Measurements from ENCODE around the gene ETFA. TPM values are rescaled to one million over a fixed set of nuclear protein-coding genes. Genes with fewer than 3 reads are reported as not detected.

ETFA gene
- total RNA-seq, 2 donors from 2014 or later, result 37.0 to 68.2 TPM

DNA sequence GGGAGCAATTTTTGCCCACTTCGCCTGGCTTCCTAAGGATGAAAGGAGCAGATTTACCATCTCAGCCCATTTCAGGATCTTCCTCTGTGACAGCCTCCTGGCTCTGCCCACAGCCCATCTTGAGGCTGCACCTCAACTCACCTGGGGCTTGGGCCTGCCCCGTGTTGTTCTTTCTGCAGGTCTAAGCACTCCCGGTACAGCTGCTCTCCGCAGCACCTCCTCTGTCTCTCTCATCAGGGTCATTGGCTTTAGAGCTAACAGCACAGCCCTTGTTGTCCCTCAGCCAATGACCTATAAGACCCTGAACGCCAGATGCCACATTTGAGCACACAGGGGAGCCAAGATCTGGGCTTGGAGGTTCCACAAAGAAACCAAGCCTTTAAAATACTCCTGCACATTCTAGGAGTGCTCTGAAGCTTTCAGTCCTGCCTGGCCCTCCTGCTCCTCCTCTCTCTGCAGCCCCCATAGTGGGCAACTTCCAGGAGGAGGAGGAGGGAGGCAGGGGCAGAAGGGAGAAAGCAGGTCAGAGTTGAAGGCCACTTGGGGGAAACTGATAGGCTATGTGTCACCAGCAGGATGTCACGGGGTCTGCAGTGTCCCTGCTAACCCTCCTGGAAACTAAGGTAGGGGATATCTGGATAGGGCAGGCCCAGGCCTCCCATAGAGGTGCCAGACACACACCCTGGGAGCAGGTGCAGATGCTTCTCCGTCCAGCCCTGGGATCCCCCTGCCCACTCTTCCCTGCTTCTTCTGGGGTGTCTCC lies 115.6 kb downstream of the ETFA start:
- ATAC-seq (no peak), DNase-seq (no peak)
- H3K9me3 ChIP-seq (ENCODE audit: control insufficient read depth, low read length, poor library complexity, severe bottlenecking), result no peaks in the 10 kb centered on the region
- Mint-ChIP-seq H3K27me3 (peaks cover 1% of the 10 kb centered on the region), H3K27ac (no peak overlapping the region), H3K36me3 (ENCODE audit: low read depth) (no peaks in the 10 kb centered on the region), H3K4me3 (no peak overlapping the region), H3K4me1 (peaks cover 9% of the 10 kb centered on the region)

- H3K9me3 ChIP-seq (ENCODE audit: control insufficient read depth, low read length, poor library complexity, severe bottlenecking), result no peaks in the 10 kb centered on the region
- Mint-ChIP-seq H3K27ac (no peak overlapping the region), H3K27me3 (peaks cover 17% of the 10 kb centered on the region), H3K4me1 (peaks cover 15% of the 10 kb centered on the region), H3K36me3 (ENCODE audit: low read depth) (no peaks in the 10 kb centered on the region), H3K4me3 (no peak overlapping the region)
- DNase-seq, result no peak
- ATAC-seq, result no peak
Observed at GRCh38 chr15:76193934-76194333, 117.3 kb downstream of the ETFA start.

DNA sequence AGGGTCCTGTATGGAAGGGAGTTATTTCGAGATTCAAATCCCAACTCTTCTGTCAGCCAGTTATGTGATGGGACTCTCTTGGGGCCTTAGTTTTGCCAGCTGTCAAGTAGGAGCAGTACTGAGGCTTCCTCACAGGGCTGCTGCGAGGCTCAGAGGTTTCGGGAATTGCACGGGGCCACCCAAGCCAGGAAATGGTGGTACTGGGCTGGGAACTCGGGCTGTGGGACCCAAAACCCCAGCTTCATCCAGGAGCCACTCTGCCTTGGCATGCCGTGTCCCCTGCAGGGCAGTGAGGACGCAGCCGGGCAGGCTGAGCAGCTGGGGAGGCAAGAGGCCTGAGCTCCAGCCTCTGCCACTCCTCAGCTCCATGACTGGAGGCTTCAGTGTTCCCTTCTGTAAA lies 118.6 kb downstream of the ETFA start:
- ATAC-seq (no peak), DNase-seq (no peak)
- no peak overlapping the region for H3K27ac Mint-ChIP-seq
- peaks cover 12% of the 10 kb centered on the region for H3K4me1 Mint-ChIP-seq
- H3K36me3 Mint-ChIP-seq (ENCODE audit: low read depth), result no peaks in the 10 kb centered on the region
- no peak overlapping the region for H3K4me3 Mint-ChIP-seq
- peaks cover 29% of the 10 kb centered on the region for H3K27me3 Mint-ChIP-seq
- H3K9me3 ChIP-seq (ENCODE audit: control insufficient read depth, low read length, poor library complexity, severe bottlenecking), result no peaks in the 10 kb centered on the region

DNA sequence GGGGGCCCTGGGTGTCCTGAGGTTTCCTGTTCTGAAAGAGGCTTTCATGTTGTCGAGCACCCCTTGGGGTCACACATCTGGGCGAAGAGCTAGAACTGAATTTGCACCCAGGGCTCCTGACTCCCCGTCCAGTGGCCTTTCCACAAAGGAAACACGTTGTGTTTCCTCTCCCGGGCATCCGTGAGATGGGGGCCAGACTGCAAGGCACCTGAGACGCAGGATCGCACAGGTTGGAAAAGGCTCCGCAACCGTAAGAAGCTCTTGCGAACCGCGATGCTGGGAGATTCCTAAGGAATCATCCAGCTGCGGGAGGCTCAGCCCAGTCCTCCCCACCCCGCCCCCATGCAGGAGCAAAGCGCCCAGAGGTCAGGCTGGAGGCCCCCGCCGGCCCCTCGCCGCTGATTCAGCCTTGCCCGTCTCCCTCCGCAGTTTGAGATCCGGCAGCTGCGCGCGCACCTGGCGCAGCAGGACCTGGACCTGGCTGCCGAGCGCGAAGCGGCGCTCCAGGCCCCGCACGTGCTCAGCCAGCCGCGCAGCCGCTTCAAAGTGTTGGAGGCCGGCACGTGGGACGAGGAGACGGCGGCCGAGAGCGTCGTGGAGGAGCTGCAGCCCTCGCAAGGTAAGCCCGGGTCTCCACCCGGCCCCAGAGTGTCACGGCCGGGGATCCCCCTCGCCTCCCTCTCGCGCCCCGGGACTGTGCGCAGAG lies 119.6 kb downstream of the ETFA start:
- H3K9me3 ChIP-seq (ENCODE audit: control insufficient read depth, low read length, poor library complexity, severe bottlenecking), result no peaks in the 10 kb centered on the region
- H3K36me3 Mint-ChIP-seq (ENCODE audit: low read depth), result no peaks in the 10 kb centered on the region
- H3K27me3 Mint-ChIP-seq, result peaks cover 35% of the 10 kb centered on the region
- no peak overlapping the region for H3K4me3 Mint-ChIP-seq
- H3K27ac Mint-ChIP-seq, result no peak overlapping the region
- ATAC-seq (no peak), DNase-seq (no peak)
- H3K4me1 Mint-ChIP-seq, result peaks cover 12% of the 10 kb centered on the region

DNA sequence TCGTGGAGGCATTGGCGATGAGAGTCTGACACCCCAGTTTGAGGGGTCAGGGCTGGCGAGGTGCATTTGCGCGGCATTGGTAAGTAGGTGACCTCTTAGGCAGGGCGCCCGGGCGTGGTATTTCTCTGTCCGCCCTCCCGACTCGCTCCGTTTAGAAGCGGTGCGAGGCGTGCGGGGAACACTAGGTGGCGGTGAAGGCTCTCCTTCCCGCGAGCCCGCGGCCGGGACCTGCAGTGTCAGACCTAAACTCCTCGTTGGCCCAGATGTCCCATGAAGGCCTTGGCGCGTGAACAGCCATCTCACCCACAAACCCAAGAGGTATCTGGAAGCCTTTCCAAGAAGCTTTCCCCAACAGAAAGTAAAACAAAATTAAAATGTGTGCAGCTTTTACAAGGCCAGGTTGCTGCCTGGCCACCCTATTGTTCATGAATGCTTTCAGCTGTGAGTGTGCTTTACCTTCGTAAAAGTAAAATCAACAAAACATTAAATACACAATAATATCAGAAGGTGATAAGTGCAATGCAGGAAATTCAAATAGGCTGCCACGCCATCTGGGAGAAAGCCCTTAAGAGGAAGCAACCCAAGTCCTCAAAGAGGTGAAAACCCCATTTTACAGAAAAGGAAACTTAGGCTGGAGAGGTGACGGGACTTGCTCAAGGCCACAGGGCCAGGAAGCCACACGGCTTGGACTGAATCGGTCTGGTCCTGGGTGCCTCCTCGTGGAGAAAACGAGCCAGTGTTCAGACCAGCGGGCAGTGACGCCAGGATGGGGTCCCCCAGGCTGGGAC lies 120.3 kb downstream of the ETFA start:
- H3K4me1 Mint-ChIP-seq, result peaks cover 12% of the 10 kb centered on the region
- ATAC-seq (peak; percentile 94), DNase-seq (peak; percentile 42 to 56 (median 52))
- peak overlapping the region; percentile 73 for H3K4me3 Mint-ChIP-seq
- peaks cover 35% of the 10 kb centered on the region for H3K27me3 Mint-ChIP-seq
- H3K27ac Mint-ChIP-seq, result no peak overlapping the region
- no peaks in the 10 kb centered on the region for H3K9me3 ChIP-seq (ENCODE audit: control insufficient read depth, low read length, poor library complexity, severe bottlenecking)
- H3K36me3 Mint-ChIP-seq (ENCODE audit: low read depth), result no peaks in the 10 kb centered on the region

DNA sequence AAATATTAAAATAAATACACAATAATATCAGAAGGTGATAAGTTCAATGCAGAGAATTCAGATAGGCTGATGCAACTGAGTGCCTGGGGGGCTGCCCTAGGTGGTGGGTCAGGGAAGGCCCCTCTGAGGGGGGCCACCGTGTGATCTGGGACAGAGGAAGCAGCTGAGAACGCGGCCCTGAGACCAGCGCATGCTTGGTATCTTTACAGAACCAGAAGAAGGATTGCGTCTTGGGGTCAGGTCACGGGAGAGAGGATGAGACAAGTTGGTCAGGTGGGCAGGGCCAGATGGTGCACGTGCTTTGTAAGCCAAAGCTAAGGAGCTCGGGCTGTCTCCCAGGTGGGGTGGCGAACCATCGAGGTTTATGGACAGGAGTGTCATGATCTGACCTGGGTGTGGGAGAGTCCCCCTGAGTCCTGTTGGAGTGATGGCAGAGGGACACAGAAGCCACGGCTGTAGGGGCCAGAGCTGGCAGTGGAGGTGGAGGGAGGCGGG lies 121.2 kb downstream of the ETFA start:
- no peaks in the 10 kb centered on the region for H3K9me3 ChIP-seq (ENCODE audit: control insufficient read depth, low read length, poor library complexity, severe bottlenecking)
- H3K27ac Mint-ChIP-seq, result no peak overlapping the region
- H3K4me1 Mint-ChIP-seq, result peaks cover 11% of the 10 kb centered on the region
- no peak for ATAC-seq
- H3K4me3 Mint-ChIP-seq, result no peak overlapping the region
- H3K27me3 Mint-ChIP-seq, result peaks cover 41% of the 10 kb centered on the region
- no peak for DNase-seq
- H3K36me3 Mint-ChIP-seq (ENCODE audit: low read depth), result peaks cover 1% of the 10 kb centered on the region

- DNase-seq, result no peak
- H3K9me3 ChIP-seq (ENCODE audit: control insufficient read depth, low read length, poor library complexity, severe bottlenecking), result no peaks in the 10 kb centered on the region
- Mint-ChIP-seq H3K36me3 (ENCODE audit: low read depth) (peaks cover 2% of the 10 kb centered on the region), H3K27me3 (peaks cover 44% of the 10 kb centered on the region), H3K27ac (no peak overlapping the region), H3K4me3 (no peak overlapping the region), H3K4me1 (peaks cover 10% of the 10 kb centered on the region)
- no peak for ATAC-seq
Observed at GRCh38 chr15:76189106-76189505, 122.2 kb downstream of the ETFA start.

GRCh38 chr15:76187163-76187562 lies 124.1 kb downstream of the ETFA start:
- no peak for ATAC-seq
- peaks cover 44% of the 10 kb centered on the region for H3K27me3 Mint-ChIP-seq

DNA sequence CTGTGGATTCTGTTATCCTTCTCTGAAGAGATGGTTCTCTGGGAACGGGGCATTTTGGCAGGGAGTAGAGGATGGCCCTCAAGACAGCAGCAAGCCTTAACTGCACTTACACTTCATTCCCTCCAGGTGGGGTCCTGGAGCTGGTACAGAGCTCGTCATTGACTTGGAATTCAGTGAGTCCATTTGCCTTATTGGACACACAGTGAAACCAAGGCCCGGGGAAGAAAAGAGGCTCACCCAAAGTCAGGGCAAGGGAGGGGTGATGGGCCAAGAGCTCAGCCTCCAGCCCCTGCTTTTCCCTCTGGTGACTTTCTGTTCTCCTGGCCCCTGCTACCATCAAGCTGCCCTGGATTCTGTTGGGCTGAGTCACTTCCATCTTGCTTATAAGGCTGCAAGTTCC lies 125.6 kb downstream of the ETFA start:
- Mint-ChIP-seq H3K36me3 (ENCODE audit: low read depth) (peaks cover 2% of the 10 kb centered on the region), H3K27me3 (peaks cover 56% of the 10 kb centered on the region), H3K4me1 (peaks cover 15% of the 10 kb centered on the region), H3K27ac (no peak overlapping the region), H3K4me3 (no peak overlapping the region)
- DNase-seq (no peak), ATAC-seq (no peak)
- H3K9me3 ChIP-seq (ENCODE audit: control insufficient read depth, low read length, poor library complexity, severe bottlenecking), result no peaks in the 10 kb centered on the region

More at GRCh38 chr15:76187163-76187562, 124.1 kb downstream of the ETFA start:
- no peak for DNase-seq
- Mint-ChIP-seq H3K27ac (no peak overlapping the region), H3K36me3 (ENCODE audit: low read depth) (peaks cover 2% of the 10 kb centered on the region), H3K4me1 (peaks cover 10% of the 10 kb centered on the region), H3K4me3 (no peak overlapping the region)
- H3K9me3 ChIP-seq (ENCODE audit: control insufficient read depth, low read length, poor library complexity, severe bottlenecking), result no peaks in the 10 kb centered on the region

DNA sequence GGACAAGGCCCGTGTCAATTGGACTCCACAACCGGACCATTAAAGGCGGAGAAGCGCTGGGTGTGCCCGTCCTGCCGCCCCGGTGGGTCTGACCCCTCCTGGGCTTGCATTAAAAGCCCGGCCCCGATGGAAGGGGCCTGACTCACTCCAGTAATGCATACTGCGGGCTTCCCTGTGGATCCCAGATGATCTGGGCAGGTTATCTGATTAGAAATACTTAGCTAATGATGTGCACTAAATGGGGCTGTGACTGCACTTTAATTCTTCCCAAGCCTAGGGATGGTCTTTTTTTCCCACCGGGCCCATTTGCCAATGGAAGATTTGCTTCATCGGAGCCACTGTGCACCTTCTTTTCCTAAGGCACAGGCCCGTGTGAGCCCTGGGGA lies 126.6 kb downstream of the ETFA start:
- Mint-ChIP-seq H3K36me3 (ENCODE audit: low read depth) (peaks cover 2% of the 10 kb centered on the region), H3K27ac (no peak overlapping the region)
- no peak for ATAC-seq

GRCh38 chr15:76183930-76184649 lies 127.2 kb downstream of the ETFA start:
- ATAC-seq, result no peak
- DNase-seq, result no peak
- Mint-ChIP-seq H3K27me3 (peaks cover 41% of the 10 kb centered on the region), H3K36me3 (ENCODE audit: low read depth) (peaks cover 2% of the 10 kb centered on the region), H3K27ac (no peak overlapping the region), H3K4me3 (no peak overlapping the region), H3K4me1 (peaks cover 9% of the 10 kb centered on the region)
- H3K9me3 ChIP-seq (ENCODE audit: control insufficient read depth, low read length, poor library complexity, severe bottlenecking), result no peaks in the 10 kb centered on the region

More for the DNA sequence above, 126.6 kb downstream of the ETFA start:
- H3K27me3 Mint-ChIP-seq, result peaks cover 46% of the 10 kb centered on the region
- no peak overlapping the region for H3K4me3 Mint-ChIP-seq
- H3K9me3 ChIP-seq (ENCODE audit: control insufficient read depth, low read length, poor library complexity, severe bottlenecking), result no peaks in the 10 kb centered on the region
- no peak for DNase-seq
- peaks cover 9% of the 10 kb centered on the region for H3K4me1 Mint-ChIP-seq

DNA sequence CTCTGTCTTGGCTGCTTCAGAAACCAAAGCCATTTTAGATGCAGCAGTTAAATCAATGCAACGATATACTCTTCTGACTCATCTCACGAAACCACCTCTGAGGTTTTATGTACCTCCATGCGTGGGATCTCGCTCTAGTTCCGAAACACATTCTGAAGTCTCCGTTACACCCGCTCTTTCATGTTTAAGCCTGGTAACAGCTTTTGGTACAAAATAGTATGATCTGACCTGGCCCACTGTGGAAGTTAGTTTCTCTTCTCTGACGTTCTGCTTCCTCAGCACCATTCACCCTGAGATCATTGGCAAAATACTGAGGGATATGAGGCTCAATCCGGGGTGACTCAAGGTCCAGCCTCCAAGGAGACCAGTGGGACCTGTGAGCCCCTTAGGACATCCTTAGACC lies 129.6 kb downstream of the ETFA start:
- peaks cover 4% of the 10 kb centered on the region for H3K36me3 Mint-ChIP-seq (ENCODE audit: low read depth)
- ATAC-seq, result peak; percentile 81
- H3K27me3 Mint-ChIP-seq, result peaks cover 39% of the 10 kb centered on the region
- H3K4me3 Mint-ChIP-seq, result peak overlapping the region; percentile 82
- no peaks in the 10 kb centered on the region for H3K9me3 ChIP-seq (ENCODE audit: control insufficient read depth, low read length, poor library complexity, severe bottlenecking)
- no peak for DNase-seq
- H3K4me1 Mint-ChIP-seq, result peaks cover 9% of the 10 kb centered on the region
- no peak overlapping the region for H3K27ac Mint-ChIP-seq
